ENCODE results near the gene ESX1. TPM values are rescaled to one million over a fixed set of nuclear protein-coding genes. Genes with fewer than 3 reads are reported as not detected.

ESX1 gene
- polyA plus RNA-seq (2012; ENCODE audit: insufficient read depth, insufficient read length, low read depth), result not detected

DNA sequence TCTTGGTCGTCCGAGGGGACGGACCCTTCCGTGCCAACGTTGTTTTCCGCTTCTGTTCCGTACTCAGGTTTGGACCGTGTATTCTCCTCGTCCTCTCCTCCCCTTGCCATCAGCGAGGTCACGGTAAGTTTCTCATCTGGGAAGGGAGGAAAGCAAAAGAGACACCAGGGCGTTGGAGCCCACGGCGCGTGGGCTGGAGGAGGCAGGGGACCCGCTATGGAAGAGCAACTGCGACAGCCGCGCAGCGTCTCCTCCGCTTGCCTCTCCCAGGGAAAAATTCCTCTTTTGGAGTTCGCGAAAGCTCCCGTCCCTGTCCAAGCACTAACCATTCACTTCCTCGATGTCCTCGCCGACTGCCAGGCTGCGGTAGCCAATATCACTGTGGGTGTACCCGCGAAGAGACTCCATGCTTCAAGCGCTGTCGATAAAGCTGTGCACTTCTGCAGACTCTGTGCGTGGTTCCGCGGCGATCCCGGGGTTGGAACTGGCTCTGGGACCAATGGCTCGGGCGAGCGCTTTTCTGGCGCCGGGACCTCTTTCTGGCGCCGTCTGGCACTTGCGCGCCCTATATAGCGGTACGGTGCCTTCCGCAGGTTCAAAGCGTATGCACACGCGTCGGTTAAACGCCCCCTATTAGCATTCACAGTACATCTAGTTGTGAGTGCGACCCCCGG lies at the start of gene ESX1:
TSS of gene ESX1 (minus strand) at position 492 of the 674 bp plus-strand sequence. CDS start at position 408, 84 bp downstream.
- no peaks in the 10 kb centered on the region for H3K36me3 ChIP-seq
- H3K4me3 ChIP-seq (ENCODE audit: low read depth, low read length), result no peak within 1 kb of the TSS
- no peaks in the 10 kb centered on the region for H3K9me3 ChIP-seq
- peaks cover 19% of the 10 kb centered on the region for H3K27me3 ChIP-seq
- no peak for TF ChIP-seq CTCF (IDR thresholded peaks at IDR 0.05; ENCODE audit: low read depth, low read length)
- no peak for DNase-seq
- no peaks in the 10 kb centered on the region for H3K4me1 ChIP-seq

- Histone ChIP-seq H3K36me3 (no peaks in the 10 kb centered on the region), H3K4me1 (no peaks in the 10 kb centered on the region), H3K4me3 (ENCODE audit: low read depth, low read length) (no peak overlapping the region), H3K27me3 (no peaks in the 10 kb centered on the region), H3K9me3 (no peaks in the 10 kb centered on the region)
- TF ChIP-seq CTCF (IDR thresholded peaks at IDR 0.05; ENCODE audit: low read depth, low read length), result no peak
- no peak for DNase-seq
These were observed 40.9 kb upstream of the ESX1 start for GRCh38 chrX:104295636-104296035.

- H3K4me3 ChIP-seq (ENCODE audit: low read depth, low read length), result no peak overlapping the region
These were observed 34.2 kb upstream of the ESX1 start for GRCh38 chrX:104288961-104289360.

DNA sequence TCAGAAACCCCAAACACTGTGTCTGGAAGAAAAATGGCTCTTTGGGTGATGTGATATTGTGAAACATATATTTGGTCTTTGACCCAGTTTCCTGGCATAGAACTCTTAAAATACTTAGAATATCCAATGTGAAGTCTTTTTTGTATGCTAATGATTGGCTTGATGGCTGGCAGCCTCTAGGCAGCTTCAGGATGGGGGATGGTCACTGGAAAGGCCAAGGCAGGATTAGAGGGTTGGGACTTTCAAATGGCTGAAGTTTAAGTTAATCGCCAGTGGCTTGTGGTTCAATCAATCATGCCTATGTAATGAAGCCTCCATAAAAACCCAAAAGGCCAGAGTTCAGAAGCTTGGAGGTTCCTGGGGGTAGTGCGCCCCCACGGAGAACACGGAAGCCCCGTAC lies 33.5 kb upstream of the ESX1 start:
- H3K9me3 ChIP-seq, result no peaks in the 10 kb centered on the region
- H3K4me1 ChIP-seq, result no peaks in the 10 kb centered on the region
- no peak for DNase-seq
- no peak for TF ChIP-seq CTCF (IDR thresholded peaks at IDR 0.05; ENCODE audit: low read depth, low read length)
- H3K36me3 ChIP-seq, result no peaks in the 10 kb centered on the region
- no peaks in the 10 kb centered on the region for H3K27me3 ChIP-seq
- no peak overlapping the region for H3K4me3 ChIP-seq (ENCODE audit: low read depth, low read length)

More at GRCh38 chrX:104288961-104289360, 34.2 kb upstream of the ESX1 start:
- DNase-seq, result no peak
- H3K4me1 ChIP-seq, result no peaks in the 10 kb centered on the region
- no peak for TF ChIP-seq CTCF (IDR thresholded peaks at IDR 0.05; ENCODE audit: low read depth, low read length)
- H3K9me3 ChIP-seq, result no peaks in the 10 kb centered on the region
- no peaks in the 10 kb centered on the region for H3K27me3 ChIP-seq
- H3K36me3 ChIP-seq, result no peaks in the 10 kb centered on the region

DNA sequence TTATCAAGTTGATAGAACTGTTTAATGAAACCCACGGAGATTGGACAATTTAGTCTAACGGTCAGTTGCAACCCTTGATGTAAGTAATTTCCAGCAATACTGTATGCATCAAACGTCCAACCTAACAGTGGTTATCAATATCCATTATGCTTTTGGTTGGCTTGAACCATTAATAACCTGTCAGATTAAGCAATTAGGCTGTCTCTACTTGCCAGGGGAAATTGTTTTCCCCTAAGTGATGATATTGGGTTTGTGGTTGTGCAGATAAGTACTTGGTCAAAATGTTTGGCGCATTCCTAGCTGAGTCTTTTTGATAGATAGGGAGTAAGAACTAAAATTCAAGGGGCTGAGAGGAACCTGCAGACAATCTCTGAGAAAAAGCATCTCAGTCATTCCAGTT lies 30.5 kb upstream of the ESX1 start:
- no peaks in the 10 kb centered on the region for H3K9me3 ChIP-seq
- no peak for TF ChIP-seq CTCF (IDR thresholded peaks at IDR 0.05; ENCODE audit: low read depth, low read length)
- no peak overlapping the region for H3K4me3 ChIP-seq (ENCODE audit: low read depth, low read length)
- DNase-seq, result no peak
- no peaks in the 10 kb centered on the region for H3K4me1 ChIP-seq
- no peaks in the 10 kb centered on the region for H3K36me3 ChIP-seq
- no peaks in the 10 kb centered on the region for H3K27me3 ChIP-seq

DNA sequence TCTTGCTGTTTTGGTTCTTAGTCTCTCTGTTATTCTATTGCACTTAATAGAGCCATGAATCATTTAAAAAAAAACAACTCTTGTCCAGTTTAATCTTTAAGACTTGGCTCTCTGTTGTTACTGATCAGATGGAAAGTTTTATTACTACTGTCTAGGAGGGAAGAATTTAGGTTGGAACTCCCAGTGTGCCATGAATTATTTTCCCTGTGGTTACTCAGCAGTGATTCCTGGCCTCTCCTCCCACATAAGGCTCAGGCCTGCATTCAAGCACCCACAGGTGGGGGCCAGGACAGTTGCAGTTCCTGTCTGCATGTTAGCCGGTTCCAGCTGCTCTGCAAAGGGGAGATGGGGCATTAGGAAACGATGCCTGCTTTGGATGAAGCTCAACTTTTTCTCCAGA lies 29.8 kb upstream of the ESX1 start:
- DNase-seq, result no peak
- no peaks in the 10 kb centered on the region for H3K4me1 ChIP-seq
- H3K27me3 ChIP-seq, result no peaks in the 10 kb centered on the region
- H3K4me3 ChIP-seq (ENCODE audit: low read depth, low read length), result no peak overlapping the region
- TF ChIP-seq CTCF (IDR thresholded peaks at IDR 0.05; ENCODE audit: low read depth, low read length), result no peak
- H3K36me3 ChIP-seq, result no peaks in the 10 kb centered on the region
- no peaks in the 10 kb centered on the region for H3K9me3 ChIP-seq
